NCI-H2196 (cell line): ENCODE data around the gene KCNIP3.

Experiments
- DNase-seq: peaks from one replicate; lab custom pipeline; 2025; ENCODE audit not compliant: unreplicated experiment; lab: John Stamatoyannopoulos, UW

The KCNIP3 gene

GRCh38 chr2:95312543-95313201 lies 15.5 kb downstream of the KCNIP3 start:
- no peak for DNase-seq

GRCh38 chr2:95313296-95314131 lies 16.4 kb downstream of the KCNIP3 start:
- DNase-seq = peak; percentile 20

GRCh38 chr2:95314598-95314963 lies 17.4 kb downstream of the KCNIP3 start:
- DNase-seq = no peak

- peak; percentile 58 for DNase-seq
Observed at GRCh38 chr2:95314964-95315611, 17.9 kb downstream of the KCNIP3 start.

- no peak for DNase-seq
Observed at GRCh38 chr2:95315801-95316411, 18.8 kb downstream of the KCNIP3 start.

- DNase-seq = no peak
Observed at GRCh38 chr2:95316466-95317122, 19.4 kb downstream of the KCNIP3 start.

- no peak for DNase-seq
Observed at GRCh38 chr2:95317123-95317500, 20.0 kb downstream of the KCNIP3 start.

GRCh38 chr2:95317665-95318425 lies 20.7 kb downstream of the KCNIP3 start:
- no peak for DNase-seq

GRCh38 chr2:95318431-95319220 lies 21.5 kb downstream of the KCNIP3 start:
- DNase-seq = no peak

GRCh38 chr2:95319481-95320343 lies 22.6 kb downstream of the KCNIP3 start:
- no peak for DNase-seq

GRCh38 chr2:95320344-95320712 lies 23.2 kb downstream of the KCNIP3 start:
- no peak for DNase-seq

GRCh38 chr2:95320986-95321767 lies 24.0 kb downstream of the KCNIP3 start:
- DNase-seq = no peak

GRCh38 chr2:95323347-95324155 lies 26.4 kb downstream of the KCNIP3 start:
- peak; percentile 58 for DNase-seq

GRCh38 chr2:95325026-95325425 lies 27.9 kb downstream of the KCNIP3 start:
- DNase-seq = no peak

GRCh38 chr2:95325590-95326432 lies 28.7 kb downstream of the KCNIP3 start:
- DNase-seq = no peak

GRCh38 chr2:95326433-95327140 lies 29.4 kb downstream of the KCNIP3 start:
- DNase-seq = no peak
